IPS DF 19.7 (cell line): ENCODE data around the gene MBLAC2.

Experiments used
- DNase-seq: peaks from one replicate; pipeline ENCODE4 v3.0.0-alpha.2; 2013; ENCODE audit warnings: low read depth, low spot score

The MBLAC2 gene

DNA sequence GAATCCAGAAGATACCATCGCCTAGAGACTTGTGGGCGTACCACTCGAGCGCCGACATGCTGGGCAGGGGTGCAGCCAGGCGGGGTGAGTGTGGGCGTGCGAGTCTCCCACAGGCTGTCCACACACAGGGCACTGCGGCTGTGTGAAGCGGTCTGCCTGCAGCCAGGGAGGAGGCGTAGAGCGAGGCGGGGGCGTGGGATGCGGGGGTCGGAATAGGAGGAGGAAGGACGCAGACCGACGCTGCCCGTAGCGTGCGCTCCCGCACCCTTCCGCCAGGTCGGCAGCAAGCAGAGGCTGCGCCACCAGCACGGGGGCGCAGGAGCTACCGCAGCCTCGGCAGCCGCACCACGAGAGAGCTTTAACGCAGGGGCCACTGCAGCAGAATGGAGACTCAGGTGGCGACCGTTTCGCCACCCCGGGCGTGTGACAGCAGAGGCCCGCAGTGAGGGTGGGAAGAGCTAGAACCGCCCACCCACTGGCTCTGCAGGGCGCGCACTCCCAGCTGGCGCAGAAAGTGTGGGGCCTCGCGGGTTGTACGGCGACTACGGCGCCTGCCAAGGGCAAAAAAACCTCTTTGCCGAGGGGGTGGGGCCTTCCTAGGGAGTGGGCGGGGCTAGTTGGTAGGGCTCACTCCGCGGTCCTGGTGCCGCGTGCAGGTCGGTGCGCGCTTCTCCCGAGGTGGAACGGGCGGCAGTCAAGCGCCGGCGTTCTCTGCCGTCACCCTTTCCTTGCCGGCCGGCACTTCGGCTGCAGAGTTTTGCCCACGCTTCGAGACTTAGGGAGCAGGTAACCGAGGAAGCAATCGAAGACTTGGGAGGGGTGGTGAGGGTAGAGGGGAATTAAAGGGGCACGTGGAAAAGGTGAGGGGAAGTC lies at the start of gene MBLAC2, which contains the start of gene POLR3G:
Gene MBLAC2 (minus strand): TSS at position 537 of the 873 bp plus-strand sequence. CDS start 479 bp downstream, at position 58.
Gene POLR3G (plus strand): TSS at position 630 of the 873 bp plus-strand sequence. CDS start 10,704 bp downstream, outside the sequence.
- peak; percentile 63 for DNase-seq

GRCh38 chr5:90519081-90519480 lies 44.5 kb upstream of the MBLAC2 start:
- no peak for DNase-seq

DNA sequence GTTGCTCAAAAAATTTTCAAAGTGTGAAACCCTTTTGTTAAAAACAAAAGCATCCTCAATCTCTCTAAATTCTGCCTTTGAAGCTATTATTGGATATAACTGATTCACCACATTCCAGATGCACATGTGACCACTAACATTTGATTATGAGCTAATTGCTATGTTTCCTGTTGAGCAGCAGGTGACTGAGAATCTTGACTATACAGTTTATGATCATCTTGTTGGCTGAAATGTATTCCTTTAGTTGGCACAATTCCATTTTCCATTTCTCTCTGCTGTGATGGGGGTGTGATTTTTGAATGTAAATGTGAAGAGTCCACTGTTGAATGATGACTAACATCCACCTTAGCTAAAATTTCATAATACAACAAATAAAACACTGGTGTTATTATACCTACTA lies 44.1 kb upstream of the MBLAC2 start:
- DNase-seq = no peak

DNA sequence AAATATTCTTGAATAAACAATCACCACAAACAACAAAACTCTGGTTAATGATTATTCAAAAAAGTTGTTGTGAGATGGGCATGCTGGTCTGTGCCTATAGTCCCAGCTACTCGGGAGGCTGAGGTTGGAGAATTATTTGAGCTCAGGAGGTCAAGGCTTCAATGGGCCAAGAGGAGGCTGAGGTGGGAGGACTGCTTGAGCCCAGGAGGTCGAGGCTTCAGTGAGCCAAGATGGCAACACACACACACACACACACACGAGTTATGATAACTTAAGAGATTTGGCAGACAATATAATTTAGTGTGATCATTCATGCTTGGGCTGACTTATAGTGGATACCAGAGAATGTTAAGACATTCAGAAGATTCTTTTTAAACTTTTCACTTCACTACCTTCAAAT lies 39.9 kb upstream of the MBLAC2 start:
- DNase-seq = no peak

DNA sequence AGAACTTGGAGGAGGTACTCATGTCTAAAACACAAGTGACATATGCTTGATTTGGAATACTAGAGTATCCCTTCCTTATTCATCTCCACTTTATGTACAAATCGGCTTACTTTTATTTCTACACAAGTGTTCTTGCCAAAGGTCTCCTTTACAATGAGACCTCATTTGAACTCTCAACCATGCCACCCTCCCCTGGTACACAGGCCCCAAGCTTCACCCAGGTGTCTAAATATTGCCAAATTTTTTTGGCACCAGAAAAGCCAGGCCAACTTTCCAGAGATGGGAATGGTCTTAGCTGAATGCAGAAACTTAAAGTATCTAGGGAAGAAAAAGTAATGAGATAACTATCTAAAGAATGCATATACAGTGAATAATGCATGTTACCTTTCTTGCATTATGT lies 35.9 kb upstream of the MBLAC2 start:
- no peak for DNase-seq

- DNase-seq = no peak
These were observed 31.6 kb upstream of the MBLAC2 start for GRCh38 chr5:90506221-90506620.

GRCh38 chr5:90504743-90505142 lies 30.2 kb upstream of the MBLAC2 start:
- no peak for DNase-seq

DNA sequence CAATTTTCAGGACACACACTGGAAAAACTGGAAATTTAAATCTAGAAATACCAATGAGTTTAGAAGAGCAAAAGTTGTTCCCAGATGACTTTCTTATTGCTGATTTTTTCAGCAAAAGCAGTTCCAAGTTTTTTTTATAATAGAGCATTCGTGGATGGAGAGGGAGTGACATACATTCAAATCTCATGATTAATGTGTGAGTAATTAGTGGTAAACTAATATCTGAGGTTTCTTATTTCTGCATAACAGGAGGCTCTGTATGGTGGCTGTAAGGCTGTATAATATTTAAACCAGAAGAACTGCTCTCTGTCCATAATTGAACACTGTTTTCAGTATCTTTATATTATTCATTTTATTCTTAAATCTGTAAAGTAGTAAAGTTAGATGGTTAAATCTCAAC lies 29.0 kb upstream of the MBLAC2 start:
- DNase-seq = no peak

DNA sequence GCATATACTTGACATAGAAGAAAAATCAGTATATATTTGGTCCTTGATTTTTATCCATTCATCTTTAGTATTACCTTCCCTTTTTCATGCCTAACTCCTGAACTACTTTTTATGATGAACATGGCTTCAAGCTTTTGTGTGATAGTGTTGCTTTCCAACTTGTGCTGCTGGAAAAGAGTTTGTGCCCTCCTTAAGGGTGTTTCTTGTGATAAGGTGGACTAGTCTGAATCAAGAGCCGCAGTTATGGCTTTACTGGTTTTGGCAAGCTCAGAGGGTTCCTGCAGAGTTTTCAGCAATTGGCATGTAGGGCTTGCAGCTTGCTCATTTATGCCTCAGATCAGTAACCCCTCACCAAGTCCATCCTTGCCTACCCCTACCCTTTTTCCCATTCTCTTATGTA lies 20.6 kb upstream of the MBLAC2 start:
- no peak for DNase-seq

DNA sequence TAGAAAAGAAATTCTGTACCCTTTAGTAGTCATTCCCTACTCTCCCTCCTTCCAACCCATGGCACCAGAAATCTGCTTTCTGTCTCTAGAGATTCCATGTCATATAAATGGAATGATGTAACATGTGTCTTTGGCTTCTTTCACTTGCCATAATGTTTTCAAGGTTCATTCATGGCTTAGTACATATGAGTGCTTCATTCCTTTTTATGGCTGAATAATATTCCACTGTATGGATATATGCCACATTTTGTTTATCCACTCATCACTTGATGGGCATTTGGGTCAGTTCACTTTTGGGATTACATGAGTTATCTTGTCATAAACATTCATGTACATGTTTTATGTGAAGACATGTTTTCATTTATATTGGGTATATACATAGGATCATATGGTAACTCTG lies 19.5 kb upstream of the MBLAC2 start:
- DNase-seq = no peak

DNA sequence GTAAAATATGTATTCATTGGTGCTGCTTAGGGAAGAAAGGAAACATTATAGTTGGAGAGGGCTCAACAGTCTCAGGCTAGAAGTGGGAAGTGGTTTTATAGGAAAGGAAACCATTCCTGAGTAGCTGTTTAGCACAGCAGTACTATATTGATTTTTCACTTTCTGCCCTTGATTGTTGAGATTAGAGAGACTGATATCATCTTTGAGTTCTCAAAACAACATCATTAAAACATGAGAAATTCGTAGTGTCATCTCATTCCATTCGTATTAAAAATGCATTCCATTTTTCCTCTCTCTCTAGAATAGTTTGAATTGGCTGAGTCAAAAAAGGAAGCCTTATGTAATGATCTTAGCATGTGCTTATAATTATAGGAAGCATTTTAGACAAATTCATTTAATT lies 14.2 kb upstream of the MBLAC2 start:
- no peak for DNase-seq

DNA sequence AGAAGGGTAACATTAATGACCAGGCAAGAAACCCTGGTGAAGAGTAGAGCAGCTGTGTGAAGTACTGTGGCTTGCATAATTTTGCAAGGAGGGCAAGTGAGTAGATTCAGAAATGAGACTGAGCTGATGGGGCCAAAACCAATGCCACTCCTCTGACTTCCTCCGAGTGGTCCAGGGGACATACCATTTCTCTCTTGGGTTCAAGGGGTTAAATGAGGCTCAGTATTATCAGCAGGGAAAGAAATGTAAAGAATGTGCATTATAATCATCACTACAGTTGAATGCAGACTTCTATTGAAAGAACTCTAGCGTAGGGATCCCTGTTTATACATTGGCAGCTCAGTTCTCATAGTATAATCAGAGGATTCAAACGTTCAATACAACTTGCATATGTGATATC lies 10.0 kb upstream of the MBLAC2 start:
- no peak for DNase-seq

DNA sequence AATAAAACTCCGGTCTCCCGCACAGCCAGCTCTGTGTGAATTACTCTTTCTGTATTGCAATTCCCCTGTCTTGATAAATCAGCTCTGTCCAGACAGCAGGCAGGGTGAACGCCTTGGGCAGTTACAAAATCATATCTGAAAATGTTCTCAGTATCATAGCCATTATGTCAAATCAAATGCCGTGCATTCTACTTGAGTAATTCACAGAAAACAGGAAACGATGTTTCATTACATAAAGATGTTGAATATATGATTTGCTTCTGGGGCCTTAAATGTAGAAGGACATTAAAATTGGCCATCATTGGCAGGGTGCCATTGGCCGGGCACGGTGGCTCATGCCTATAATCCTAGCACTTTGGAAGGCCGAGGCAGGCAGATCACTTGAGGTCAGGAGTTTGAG lies 8.6 kb upstream of the MBLAC2 start:
- DNase-seq = no peak

GRCh38 chr5:90480699-90481098 lies 6.1 kb upstream of the MBLAC2 start:
- no peak for DNase-seq

- DNase-seq = no peak
These were observed 5.2 kb upstream of the MBLAC2 start for GRCh38 chr5:90479611-90480385.

DNA sequence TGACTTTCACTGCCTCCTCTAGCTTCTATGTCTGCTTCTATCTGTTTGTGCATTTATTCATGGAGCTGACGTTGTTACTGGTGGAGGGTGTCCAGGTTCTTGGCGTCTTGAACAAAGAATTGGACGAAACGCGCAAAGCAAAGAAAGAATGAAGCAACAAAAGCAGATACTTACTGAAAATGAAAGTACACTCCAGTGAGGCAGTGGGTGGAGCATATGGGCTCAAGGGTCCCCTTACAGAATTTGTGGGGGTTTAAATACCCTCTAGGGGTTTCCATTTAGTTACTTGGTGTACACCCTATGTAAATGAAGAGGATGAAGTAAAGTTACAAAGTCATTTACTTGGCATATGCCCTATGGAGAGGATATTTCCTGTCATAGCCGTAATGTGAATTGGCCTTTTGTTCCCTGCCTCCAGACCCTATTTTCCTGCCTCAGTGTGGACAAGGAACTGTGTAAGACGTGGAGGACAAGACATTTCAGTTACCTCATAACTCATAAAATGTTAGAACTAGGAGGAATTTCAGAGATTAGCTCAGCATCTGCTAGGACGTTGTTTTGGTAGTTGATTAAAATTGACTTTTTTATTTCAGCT lies 3.1 kb upstream of the MBLAC2 start:
- DNase-seq = no peak

GRCh38 chr5:90477073-90477472 lies 2.5 kb upstream of the MBLAC2 start:
- DNase-seq = peak; percentile 82

- no peak for DNase-seq
These were observed 1.8 kb upstream of the MBLAC2 start for GRCh38 chr5:90476391-90476790.

DNA sequence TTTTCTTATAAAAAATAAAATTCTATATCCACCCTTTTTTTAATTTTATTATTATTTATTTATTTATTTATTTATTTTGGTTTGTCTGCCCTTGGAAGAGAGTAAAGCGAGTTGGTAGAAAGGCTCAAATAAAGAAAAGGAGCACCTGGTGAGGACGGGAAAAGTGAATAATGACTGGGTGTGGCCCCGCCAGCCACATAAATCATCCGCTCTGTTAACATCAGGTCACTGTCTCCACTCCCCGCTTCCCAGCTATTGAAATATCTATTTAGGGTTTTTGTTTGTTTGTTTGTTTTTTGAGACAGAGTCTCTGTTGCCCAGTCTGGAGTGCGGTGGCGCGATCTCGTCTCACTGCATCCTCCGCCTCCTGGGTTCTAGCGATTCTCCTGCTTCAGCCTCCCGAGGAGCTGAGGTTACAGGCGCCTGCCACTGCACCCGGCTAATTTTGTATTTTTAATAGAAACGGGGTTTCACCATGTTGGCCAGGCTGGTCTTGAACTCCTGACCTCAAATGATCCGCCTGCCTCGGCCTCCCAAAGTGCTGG lies 937 bp upstream of the MBLAC2 start:
- no peak for DNase-seq

- no peak for DNase-seq
These were observed 956 bp downstream of the MBLAC2 start for GRCh38 chr5:90473396-90474234.

- DNase-seq = no peak
These were observed 1.7 kb downstream of the MBLAC2 start for GRCh38 chr5:90472783-90473395.
